ENCODE data around the gene GADD45A. TPM values are rescaled to one million over a fixed set of nuclear protein-coding genes. Genes with fewer than 3 reads are reported as not detected.

GADD45A gene
- polyA plus RNA-seq, 1 donor (not counting 4 experiments of a cell fraction or from before 2014, with no cell fraction given) = 151 TPM

GRCh38 chr1:67705735-67706453 lies 20.9 kb downstream of the GADD45A start:
- Histone ChIP-seq H3K4me2 (ENCODE audit: control insufficient read depth, extremely low read depth, insufficient read depth, low read depth, low read length) (no peak overlapping the region), H3K4me1 (ENCODE audit: control insufficient read depth, extremely low read depth, insufficient read depth, low read length) (peaks cover 26% of the 10 kb centered on the region), H3K9ac (ENCODE audit: control insufficient read depth, extremely low read depth, insufficient read depth, low read length) (no peak overlapping the region), H3K9me1 (ENCODE audit: control insufficient read depth, extremely low read depth, insufficient read depth, low read length) (no peaks in the 10 kb centered on the region), H3K79me2 (ENCODE audit: control insufficient read depth, insufficient read depth, low read length) (peaks cover 6% of the 10 kb centered on the region), H3K36me3 (ENCODE audit: control insufficient read depth in 2 of 2, extremely low read depth in 1 of 2, insufficient read depth in 2 of 2, low read length in 2 of 2) (peaks cover 19 to 21% of the 10 kb centered on the region in 2 experiments), H2AFZ (ENCODE audit: control insufficient read depth, low read length) (no peak overlapping the region), H3K4me3 (ENCODE audit: control insufficient read depth in 2 of 3, extremely low read depth in 1 of 3, insufficient read depth in 2 of 3, low read depth in 1 of 3, low read length in 3 of 3) (no peak overlapping the region), H3K9me3 (ENCODE audit: control insufficient read depth, low read depth, low read length) (no peaks in the 10 kb centered on the region), H3K27ac (ENCODE audit: control insufficient read depth, insufficient read depth, low read length) (no peak overlapping the region), H3K27me3 (ENCODE audit: control insufficient read depth, extremely low read depth, insufficient read depth, low read length) (no peaks in the 10 kb centered on the region), H4K20me1 (ENCODE audit: control insufficient read depth, extremely low read depth, insufficient read depth, low read length) (no peaks in the 10 kb centered on the region)
- TF ChIP-seq CTCF (optimal IDR thresholded peaks at IDR 0.05 in 1 of 3, IDR thresholded peaks at IDR 0.05 in 1 of 3, conservative IDR thresholded peaks at IDR 0.05 in 1 of 3; ENCODE audit: extremely low read depth in 1 of 3, insufficient read depth in 2 of 3, low read length in 3 of 3) = no peak
- TF ChIP-seq EZH2 (IDR thresholded peaks at IDR 0.05; ENCODE audit: low read length) = no peak
- FAIRE-seq (no peak), DNase-seq (ENCODE audit: low read depth, low spot score) (no peak)
- dilution Hi-C loops (cut with MboI; ENCODE audit: extremely low pct_ligation_motif_present, low sequenced_read_pairs) = no loop called here

GRCh38 chr1:67708606-67709005 lies 23.6 kb downstream of the GADD45A start:
- Histone ChIP-seq H3K4me2 (ENCODE audit: control insufficient read depth, extremely low read depth, insufficient read depth, low read depth, low read length) (no peak overlapping the region), H3K36me3 (ENCODE audit: control insufficient read depth in 2 of 2, extremely low read depth in 1 of 2, insufficient read depth in 2 of 2, low read length in 2 of 2) (peaks cover 16 to 19% of the 10 kb centered on the region in 2 experiments), H3K4me3 (ENCODE audit: control insufficient read depth in 2 of 3, extremely low read depth in 1 of 3, insufficient read depth in 2 of 3, low read depth in 1 of 3, low read length in 3 of 3) (no peak overlapping the region), H2AFZ (ENCODE audit: control insufficient read depth, low read length) (no peak overlapping the region), H3K27me3 (ENCODE audit: control insufficient read depth, extremely low read depth, insufficient read depth, low read length) (no peaks in the 10 kb centered on the region), H3K27ac (ENCODE audit: control insufficient read depth, insufficient read depth, low read length) (peak overlapping the region; percentile 10), H3K79me2 (ENCODE audit: control insufficient read depth, insufficient read depth, low read length) (peaks cover 12% of the 10 kb centered on the region), H3K9me3 (ENCODE audit: control insufficient read depth, low read depth, low read length) (no peaks in the 10 kb centered on the region), H3K9me1 (ENCODE audit: control insufficient read depth, extremely low read depth, insufficient read depth, low read length) (no peaks in the 10 kb centered on the region), H4K20me1 (ENCODE audit: control insufficient read depth, extremely low read depth, insufficient read depth, low read length) (no peaks in the 10 kb centered on the region), H3K9ac (ENCODE audit: control insufficient read depth, extremely low read depth, insufficient read depth, low read length) (no peak overlapping the region), H3K4me1 (ENCODE audit: control insufficient read depth, extremely low read depth, insufficient read depth, low read length) (peaks cover 40% of the 10 kb centered on the region)
- FAIRE-seq (no peak), DNase-seq (ENCODE audit: low read depth, low spot score) (no peak)
- TF ChIP-seq EZH2 (IDR thresholded peaks at IDR 0.05; ENCODE audit: low read length) = no peak
- no peak for TF ChIP-seq CTCF (optimal IDR thresholded peaks at IDR 0.05 in 1 of 3, IDR thresholded peaks at IDR 0.05 in 1 of 3, conservative IDR thresholded peaks at IDR 0.05 in 1 of 3; ENCODE audit: extremely low read depth in 1 of 3, insufficient read depth in 2 of 3, low read length in 3 of 3)
- dilution Hi-C loops (cut with MboI; ENCODE audit: extremely low pct_ligation_motif_present, low sequenced_read_pairs) = no loop called here

All from keratinocyte (primary cell).